Measurements from ENCODE around the gene B3GNT5. TPM values are rescaled to one million over a fixed set of nuclear protein-coding genes. Genes with fewer than 3 reads are reported as not detected.

The B3GNT5 gene
- total RNA-seq, 1 donor from 2014 or later, result 21.7 TPM

Other genes starting within 250 kb of the B3GNT5 start
- gene MCCC1, start 153.8 kb upstream of the B3GNT5 start, total RNA-seq, result 24.3 and 38.8 TPM in 2 replicates
- gene LAMP3, start 90.5 kb upstream of the B3GNT5 start, total RNA-seq, result 0.10 and 0.17 TPM in 2 replicates
- 0.25 and 2.1 TPM in 2 replicates for gene MCF2L2, start 175.4 kb downstream of the B3GNT5 start, total RNA-seq